ENCODE results near the gene SEMA4C. TPM values are rescaled to one million over a fixed set of nuclear protein-coding genes. Genes with fewer than 3 reads are reported as not detected.
A peak's percentile ranks its signal among the peaks of the same experiment; 100 is the strongest.

The SEMA4C gene
- total RNA-seq, 4 donors from 2014 or later: 54.4 to 82.7 (median 75.4) TPM

GRCh38 chr2:96903318-96903717 is 33.4 kb upstream of the SEMA4C start:
- 90% methylated on average over 7 of the region's 7 CpGs for WGBS
- Histone ChIP-seq H3K4me1 (peaks cover 26 to 61% (median 59%) of the 10 kb centered on the region in 4 donors), H3K36me3 (no peaks in the 10 kb centered on the region), H3K27ac (replicated peaks in 1 of 4) (peak overlapping the region; percentile 33 to 92 (median 50)), H3K27me3 (no peaks in the 10 kb centered on the region), H3K9me3 (no peaks in the 10 kb centered on the region), H3K4me3 (no peak overlapping the region)
- DNase-seq (ENCODE audit: extremely low spot score): no peak
- intact Hi-C loops (cut with DNase I): no loop called here
- no peak for TF ChIP-seq POLR2AphosphoS5 (IDR thresholded peaks at IDR 0.05)
- TF ChIP-seq CTCF (IDR thresholded peaks at IDR 0.05): peak in 1 of 3 experiments; percentile 5

- Histone ChIP-seq H3K9me3 (no peaks in the 10 kb centered on the region), H3K4me1 (peaks cover 5 to 57% (median 43%) of the 10 kb centered on the region in 4 donors), H3K27ac (replicated peaks in 1 of 4) (no peak overlapping the region), H3K4me3 (no peak overlapping the region), H3K27me3 (no peaks in the 10 kb centered on the region), H3K36me3 (no peaks in the 10 kb centered on the region)
- WGBS: 87% methylated on average over 10 of the region's 10 CpGs
- no peak for DNase-seq (ENCODE audit: extremely low spot score)
- TF ChIP-seq EP300 (IDR thresholded peaks at IDR 0.05): no peak
- TF ChIP-seq CTCF (IDR thresholded peaks at IDR 0.05): no peak
- no peak for TF ChIP-seq POLR2A (IDR thresholded peaks at IDR 0.05; ENCODE audit: low read depth)
- TF ChIP-seq POLR2AphosphoS5 (IDR thresholded peaks at IDR 0.05): no peak
- intact Hi-C loops (cut with DNase I): no loop called here
These were observed 30.4 kb upstream of the SEMA4C start for GRCh38 chr2:96900237-96900636.

- TF ChIP-seq POLR2AphosphoS5 (IDR thresholded peaks at IDR 0.05) (no peak), EP300 (IDR thresholded peaks at IDR 0.05) (no peak), POLR2A (IDR thresholded peaks at IDR 0.05; ENCODE audit: low read depth) (no peak), CTCF (IDR thresholded peaks at IDR 0.05) (no peak)
- Histone ChIP-seq H3K4me1 (peaks cover 6 to 53% (median 38%) of the 10 kb centered on the region in 4 donors), H3K4me3 (no peak overlapping the region), H3K9me3 (no peaks in the 10 kb centered on the region), H3K27ac (replicated peaks in 1 of 4) (no peak overlapping the region), H3K27me3 (no peaks in the 10 kb centered on the region), H3K36me3 (no peaks in the 10 kb centered on the region)
- DNase-seq (ENCODE audit: extremely low spot score): no peak
- intact Hi-C loops (cut with DNase I): no loop called here
- WGBS: 81% methylated on average over 4 of the region's 4 CpGs
These were observed 29.5 kb upstream of the SEMA4C start for GRCh38 chr2:96899413-96899741.

GRCh38 chr2:96898641-96899412 is 28.9 kb upstream of the SEMA4C start:
- DNase-seq (ENCODE audit: extremely low spot score): no peak
- H3K27ac ChIP-seq (replicated peaks in 1 of 4): no peak overlapping the region
- H3K9me3 ChIP-seq: no peaks in the 10 kb centered on the region
- 81% methylated on average over 6 of the region's 11 CpGs for WGBS
- H3K4me1 ChIP-seq: peaks cover 6 to 47% (median 32%) of the 10 kb centered on the region in 4 donors
- no peaks in the 10 kb centered on the region for H3K27me3 ChIP-seq
- intact Hi-C loops (cut with DNase I): no loop called here
- H3K36me3 ChIP-seq: no peaks in the 10 kb centered on the region
- TF ChIP-seq POLR2A (IDR thresholded peaks at IDR 0.05; ENCODE audit: low read depth) (no peak), EP300 (IDR thresholded peaks at IDR 0.05) (no peak), POLR2AphosphoS5 (IDR thresholded peaks at IDR 0.05) (no peak), CTCF (IDR thresholded peaks at IDR 0.05) (no peak)
- H3K4me3 ChIP-seq: no peak overlapping the region

GRCh38 chr2:96898135-96898505 is 28.2 kb upstream of the SEMA4C start:
- DNase-seq (ENCODE audit: extremely low spot score): no peak
- Histone ChIP-seq H3K4me3 (no peak overlapping the region), H3K27ac (replicated peaks in 1 of 4) (no peak overlapping the region), H3K27me3 (no peaks in the 10 kb centered on the region), H3K9me3 (no peaks in the 10 kb centered on the region), H3K4me1 (peaks cover 6 to 40% (median 25%) of the 10 kb centered on the region in 4 donors), H3K36me3 (no peaks in the 10 kb centered on the region)
- 95% methylated on average over 8 of the region's 8 CpGs for WGBS
- TF ChIP-seq POLR2AphosphoS5 (IDR thresholded peaks at IDR 0.05) (no peak), EP300 (IDR thresholded peaks at IDR 0.05) (no peak), POLR2A (IDR thresholded peaks at IDR 0.05; ENCODE audit: low read depth) (no peak), CTCF (IDR thresholded peaks at IDR 0.05) (no peak)
- intact Hi-C loops (cut with DNase I): no loop called here
